PFSK-1 (cell line): ENCODE results near the gene DMAC2.

Experiments used
- REST ChIP-seq, 2 experiments: IDR thresholded peaks; 2 replicates each; pipeline versions ENCODE4 v1.6.1 to v1.8.0; 2011 to 2012; ENCODE audit warnings: low read depth in 2 of 2, low read length in 2 of 2, control low read depth in 1 of 2, inconsistent platforms in 1 of 2, mild to moderate bottlenecking in 1 of 2, moderate library complexity in 1 of 2; ENCODE audit not compliant: insufficient read depth in 1 of 2
- TAF1 ChIP-seq: IDR thresholded peaks from 2 replicates; pipeline ENCODE4 v1.6.1; 2012; ENCODE audit warnings: low read length, control low read depth, borderline replicate concordance; ENCODE audit not compliant: insufficient read depth

DNA sequence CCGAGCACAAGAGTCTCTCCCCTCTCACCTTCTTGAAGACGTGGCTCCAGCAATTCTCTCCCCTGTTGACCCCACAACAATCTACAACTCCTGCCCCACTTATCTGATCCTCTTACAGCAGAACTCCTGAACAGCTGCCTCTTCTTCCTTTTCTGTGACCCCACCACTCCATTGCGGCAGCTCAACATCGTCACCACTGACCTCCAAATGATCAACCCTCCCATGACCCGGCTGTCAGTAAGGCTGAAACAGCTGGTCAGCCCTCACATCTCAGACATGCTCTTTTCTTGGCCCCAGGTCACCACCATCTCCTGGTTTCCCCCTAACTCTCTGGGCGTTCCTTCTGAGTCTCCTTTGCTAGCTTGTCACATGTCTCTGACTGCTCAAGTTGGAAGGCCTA is 44.4 kb downstream of the DMAC2 start:
- TF ChIP-seq TAF1 (no peak), REST (IDR thresholded peaks at IDR 0.05; ENCODE audit: insufficient read depth in 1 of 2, low read depth in 2 of 2, low read length in 2 of 2) (no peak)
